HG02870 (cell line): Measurements from ENCODE around the gene RILPL2.
A peak's percentile ranks its signal among the peaks of the same experiment; 100 is the strongest.
"Not testable (repeated sequence)": the region's sequence is repeated elsewhere in the genome, so short reads cannot be mapped to it uniquely, and the experiment has no call there.

Source experiments
- ATAC-seq: cut with Tn5 transposase; IDR thresholded peaks from one replicate; pipeline ENCODE4 v1.9.1; 2021; ENCODE audit warnings: mild to moderate bottlenecking, moderate library complexity; ENCODE audit not compliant: unreplicated experiment

Gene RILPL2

GRCh38 chr12:123450636-123451035 lies 14.2 kb upstream of the RILPL2 start:
- ATAC-seq, result no peak

- no peak for ATAC-seq
These were observed 13.4 kb upstream of the RILPL2 start for GRCh38 chr12:123449856-123450255.

GRCh38 chr12:123449249-123449733 lies 12.8 kb upstream of the RILPL2 start:
- ATAC-seq, result no peak

- ATAC-seq, result no peak
These were observed 9.8 kb upstream of the RILPL2 start for GRCh38 chr12:123446333-123446713.

GRCh38 chr12:123445388-123446332 lies 9.2 kb upstream of the RILPL2 start:
- ATAC-seq, result no peak

- no peak for ATAC-seq
These were observed 7.9 kb upstream of the RILPL2 start for GRCh38 chr12:123444092-123445026.

GRCh38 chr12:123442774-123443173 lies 6.3 kb upstream of the RILPL2 start:
- ATAC-seq, result no peak

- ATAC-seq, result peak; percentile 50
These were observed 5.2 kb upstream of the RILPL2 start for GRCh38 chr12:123441523-123442164.

GRCh38 chr12:123435636-123436016 lies 858 bp downstream of the RILPL2 start:
- no peak for ATAC-seq

- no peak for ATAC-seq
These were observed 2.9 kb downstream of the RILPL2 start for GRCh38 chr12:123433615-123434014.

- not testable (repeated sequence) for ATAC-seq
These were observed 4.3 kb downstream of the RILPL2 start for GRCh38 chr12:123431951-123432817.

- ATAC-seq, result not testable (repeated sequence)
These were observed 7.4 kb downstream of the RILPL2 start for GRCh38 chr12:123429101-123429500.

- ATAC-seq, result no peak
These were observed 7.9 kb downstream of the RILPL2 start for GRCh38 chr12:123428591-123428990.

GRCh38 chr12:123427036-123427769 lies 9.3 kb downstream of the RILPL2 start:
- ATAC-seq, result peak; percentile 89

GRCh38 chr12:123421314-123421713 lies 15.2 kb downstream of the RILPL2 start:
- no peak for ATAC-seq

- ATAC-seq, result no peak
These were observed 26.5 kb downstream of the RILPL2 start for GRCh38 chr12:123410041-123410412.

- not testable (repeated sequence) for ATAC-seq
These were observed 27.0 kb downstream of the RILPL2 start for GRCh38 chr12:123409284-123410040.

- ATAC-seq, result not testable (repeated sequence)
These were observed 27.9 kb downstream of the RILPL2 start for GRCh38 chr12:123408619-123409018.

GRCh38 chr12:123407934-123408333 lies 28.6 kb downstream of the RILPL2 start:
- ATAC-seq, result not testable (repeated sequence)
